Measurements from ENCODE around the gene CTNNBL1.

DNA sequence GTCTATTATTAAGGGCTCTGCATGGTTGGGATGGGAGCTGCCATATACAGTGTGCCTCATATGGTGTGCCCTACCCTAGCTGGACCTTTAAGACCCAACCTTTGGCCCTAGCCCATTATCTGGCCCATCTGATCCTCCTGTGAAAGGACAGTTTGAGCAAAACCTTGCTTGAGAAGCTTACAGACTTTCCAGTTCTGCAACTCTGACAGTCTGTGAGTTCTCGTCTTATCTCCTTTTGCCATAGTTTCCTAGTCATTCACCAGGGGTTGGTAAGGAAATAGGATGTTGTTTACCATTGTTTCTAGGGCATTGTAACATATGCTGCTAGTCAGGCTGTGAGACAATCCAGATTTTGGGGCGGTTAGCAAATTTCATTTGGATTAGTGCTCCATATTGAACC is 17.2 kb downstream of the CTNNBL1 start:
- TF ChIP-seq, protein P1, sequence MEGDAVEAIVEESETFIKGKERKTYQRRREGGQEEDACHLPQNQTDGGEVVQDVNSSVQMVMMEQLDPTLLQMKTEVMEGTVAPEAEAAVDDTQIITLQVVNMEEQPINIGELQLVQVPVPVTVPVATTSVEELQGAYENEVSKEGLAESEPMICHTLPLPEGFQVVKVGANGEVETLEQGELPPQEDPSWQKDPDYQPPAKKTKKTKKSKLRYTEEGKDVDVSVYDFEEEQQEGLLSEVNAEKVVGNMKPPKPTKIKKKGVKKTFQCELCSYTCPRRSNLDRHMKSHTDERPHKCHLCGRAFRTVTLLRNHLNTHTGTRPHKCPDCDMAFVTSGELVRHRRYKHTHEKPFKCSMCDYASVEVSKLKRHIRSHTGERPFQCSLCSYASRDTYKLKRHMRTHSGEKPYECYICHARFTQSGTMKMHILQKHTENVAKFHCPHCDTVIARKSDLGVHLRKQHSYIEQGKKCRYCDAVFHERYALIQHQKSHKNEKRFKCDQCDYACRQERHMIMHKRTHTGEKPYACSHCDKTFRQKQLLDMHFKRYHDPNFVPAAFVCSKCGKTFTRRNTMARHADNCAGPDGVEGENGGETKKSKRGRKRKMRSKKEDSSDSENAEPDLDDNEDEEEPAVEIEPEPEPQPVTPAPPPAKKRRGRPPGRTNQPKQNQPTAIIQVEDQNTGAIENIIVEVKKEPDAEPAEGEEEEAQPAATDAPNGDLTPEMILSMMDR (IDR thresholded peaks at IDR 0.05) = no peak
- TF ChIP-seq POLR2A (IDR thresholded peaks at IDR 0.05) = no peak
